ENCODE measurements around the gene EFNA2. TPM values are rescaled to one million over a fixed set of nuclear protein-coding genes. Genes with fewer than 3 reads are reported as not detected.

The EFNA2 gene
- total RNA-seq, 4 donors from 2014 or later: not detected

- intact Hi-C loops (cut with DNase I; ENCODE audit: low total_unique reads): no loop called here
- WGBS, 2 donors: 69 to 81% methylated on average over 20 to 22 of the region's 22 CpGs
- DNase-seq (ENCODE audit: low spot score in 2 of 2): no peak
- no peak overlapping the region for H3K4me3 ChIP-seq (ENCODE audit: low read depth, poor library complexity, severe bottlenecking)
- no peak for TF ChIP-seq POLR2A (IDR thresholded peaks at IDR 0.05)
- no peak for TF ChIP-seq CTCF (IDR thresholded peaks at IDR 0.05)
Observed at GRCh38 chr19:1336079-1336684, 50.5 kb downstream of the EFNA2 start.

- no peak for DNase-seq (ENCODE audit: low spot score in 2 of 2)
- TF ChIP-seq CTCF (IDR thresholded peaks at IDR 0.05): no peak
- no peak for TF ChIP-seq POLR2A (IDR thresholded peaks at IDR 0.05)
- intact Hi-C loops (cut with DNase I; ENCODE audit: low total_unique reads): no loop called here
- 77 to 80% methylated on average over 27 of the region's 28 CpGs for WGBS, 2 donors
- no peak overlapping the region for H3K4me3 ChIP-seq (ENCODE audit: low read depth, poor library complexity, severe bottlenecking)
Observed at GRCh38 chr19:1340681-1341469, 55.2 kb downstream of the EFNA2 start.

GRCh38 chr19:1343041-1343440 is 57.4 kb downstream of the EFNA2 start:
- no peak for TF ChIP-seq CTCF (IDR thresholded peaks at IDR 0.05)
- no peak for TF ChIP-seq POLR2A (IDR thresholded peaks at IDR 0.05)
- WGBS, 2 donors: 33 to 43% methylated on average over 7 of the region's 7 CpGs
- H3K4me3 ChIP-seq (ENCODE audit: low read depth, poor library complexity, severe bottlenecking): no peak overlapping the region
- intact Hi-C loops (cut with DNase I; ENCODE audit: low total_unique reads): no loop called here
- no peak for DNase-seq (ENCODE audit: low spot score in 2 of 2)

- TF ChIP-seq CTCF (IDR thresholded peaks at IDR 0.05) (no peak), POLR2A (IDR thresholded peaks at IDR 0.05) (no peak)
- DNase-seq (ENCODE audit: low spot score in 2 of 2): no peak
- WGBS, 2 donors: 85 to 86% methylated on average over 18 of the region's 18 CpGs
- intact Hi-C loops (cut with DNase I; ENCODE audit: low total_unique reads): no loop called here
- H3K4me3 ChIP-seq (ENCODE audit: low read depth, poor library complexity, severe bottlenecking): no peak overlapping the region
Observed at GRCh38 chr19:1349211-1349610, 63.5 kb downstream of the EFNA2 start.

GRCh38 chr19:1350867-1351266 is 65.2 kb downstream of the EFNA2 start:
- intact Hi-C loops (cut with DNase I; ENCODE audit: low total_unique reads): loop anchor here (10.0 kb wide), 1 partner anchor 66 kb away; the partner anchor contains the start of gene EFNA2
- WGBS, 2 donors: 65 to 73% methylated on average over 5 of the region's 5 CpGs
- TF ChIP-seq POLR2A (IDR thresholded peaks at IDR 0.05) (no peak), CTCF (IDR thresholded peaks at IDR 0.05) (no peak)
- DNase-seq (ENCODE audit: low spot score in 2 of 2): no peak
- no peak overlapping the region for H3K4me3 ChIP-seq (ENCODE audit: low read depth, poor library complexity, severe bottlenecking)

Other genes with a start within 250 kb of the EFNA2 start
- 10 to 100 TPM; 30.3 to 39.8 (median 33.5) TPM for gene ABCA7, start 245.8 kb upstream of the EFNA2 start, total RNA-seq
- 10 to 100 TPM; 12.4 to 36.0 (median 14.4) TPM for gene ARHGAP45, start 218.7 kb upstream of the EFNA2 start, total RNA-seq
- gene POLR2E, start 190.5 kb upstream of the EFNA2 start, total RNA-seq: 100 to 1,000 TPM in 3 of 4 donors, 10 to 100 TPM in 1; 93.3 to 198 (median 123) TPM
- gene GPX4, start 181.9 kb upstream of the EFNA2 start, total RNA-seq: 100 to 1,000 TPM; 375 to 507 (median 469) TPM
- 10 to 100 TPM; 54.8 to 68.6 (median 60.3) TPM for gene SBNO2, start 111.6 kb upstream of the EFNA2 start, total RNA-seq
- gene STK11, start 80.1 kb upstream of the EFNA2 start, total RNA-seq: 100 to 1,000 TPM in 1 of 4 donors, 10 to 100 TPM in 3; 74.0 to 106 (median 78.4) TPM
- gene CBARP, start 47.9 kb upstream of the EFNA2 start, total RNA-seq: 10 to 100 TPM in 3 of 4 donors, 1 to 10 TPM in 1; 8.1 to 16.7 (median 13.6) TPM
- gene ATP5F1D, start 44.1 kb upstream of the EFNA2 start, total RNA-seq: 100 to 1,000 TPM; 121 to 198 (median 146) TPM
- gene MIDN, start 37.3 kb upstream of the EFNA2 start, total RNA-seq: 100 to 1,000 TPM in 1 of 4 donors, 10 to 100 TPM in 3; 59.7 to 119 (median 78.7) TPM
- 100 to 1,000 TPM; 496 to 546 (median 545) TPM for gene CIRBP, start 16.5 kb upstream of the EFNA2 start, total RNA-seq
- gene FAM174C, start 10.3 kb upstream of the EFNA2 start, total RNA-seq: 10 to 100 TPM; 66.3 to 74.1 (median 68.8) TPM
- gene NDUFS7, start 98.0 kb downstream of the EFNA2 start, total RNA-seq: 100 to 1,000 TPM; 108 to 217 (median 128) TPM
- gene GAMT, start 115.7 kb downstream of the EFNA2 start, total RNA-seq: 10 to 100 TPM; 33.8 to 72.0 (median 46.0) TPM
- 10 to 100 TPM; 28.6 to 60.5 (median 48.2) TPM for gene DAZAP1, start 121.7 kb downstream of the EFNA2 start, total RNA-seq
- 1,000 to 10,000 TPM; 2,226 to 7,190 (median 4,396) TPM for gene RPS15, start 152.5 kb downstream of the EFNA2 start, total RNA-seq
- 1 to 10 TPM in 1 of 4 donors, under 1 TPM in 2, not detected in 1; 0.11 to 1.1 (median 0.23) TPM for gene APC2, start 164.2 kb downstream of the EFNA2 start, total RNA-seq
- gene C19orf25, start 193.3 kb downstream of the EFNA2 start, total RNA-seq: 10 to 100 TPM; 34.3 to 49.6 (median 45.7) TPM
- 1 to 10 TPM; 1.2 to 6.5 (median 2.9) TPM for gene PCSK4, start 204.5 kb downstream of the EFNA2 start, total RNA-seq
- gene REEP6, start 205.3 kb downstream of the EFNA2 start, total RNA-seq: 1 to 10 TPM; 6.3 to 8.8 (median 6.6) TPM
- 1 to 10 TPM in 3 of 4 donors, under 1 TPM in 1; 0.46 to 7.0 (median 4.6) TPM for gene ADAMTSL5, start 227.1 kb downstream of the EFNA2 start, total RNA-seq
- under 1 TPM in 2 of 4 donors, not detected in 2; 0.23 to 0.84 TPM for gene PLK5, start 238.2 kb downstream of the EFNA2 start, total RNA-seq